ENCODE data around the gene SDSL.

DNA sequence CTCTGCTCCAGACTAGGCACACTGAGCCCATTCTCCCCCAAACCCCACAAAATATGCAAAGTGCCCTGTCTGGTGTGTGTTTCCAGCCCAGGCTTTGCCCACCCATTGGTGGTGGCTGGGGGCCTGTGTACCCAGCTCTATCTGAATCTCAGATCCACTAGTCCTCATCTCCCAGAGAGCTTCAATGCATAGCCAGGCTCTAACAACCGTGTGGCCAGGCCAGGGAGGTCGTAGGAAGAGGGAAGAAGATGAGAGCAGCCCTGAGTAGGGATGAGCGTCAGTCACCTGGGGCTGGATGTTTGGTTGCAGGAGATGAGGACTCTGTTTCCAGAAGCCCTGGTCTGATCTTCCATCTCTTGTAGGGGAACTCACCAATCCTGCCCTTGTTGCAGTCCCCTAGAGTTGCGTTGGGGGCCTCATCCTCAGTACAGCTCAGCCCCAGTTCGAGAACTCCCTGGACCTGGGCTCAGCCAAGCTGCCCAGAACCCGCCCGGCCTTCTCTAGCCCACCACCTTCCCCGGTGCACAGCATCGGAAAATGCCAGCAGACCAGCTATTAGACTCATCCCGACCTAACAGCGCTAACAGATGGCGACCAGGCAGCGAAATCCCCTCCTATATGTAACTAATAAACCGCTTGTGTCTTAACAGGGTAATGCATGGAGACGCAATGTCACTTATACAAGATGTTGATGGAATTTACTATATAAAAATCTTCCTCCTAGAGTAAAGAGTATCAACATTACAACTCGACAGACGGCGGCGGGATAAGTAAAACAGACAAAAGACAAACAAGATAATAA, 52.7 kb downstream of the SDSL start:
- TF ChIP-seq, protein P1, sequence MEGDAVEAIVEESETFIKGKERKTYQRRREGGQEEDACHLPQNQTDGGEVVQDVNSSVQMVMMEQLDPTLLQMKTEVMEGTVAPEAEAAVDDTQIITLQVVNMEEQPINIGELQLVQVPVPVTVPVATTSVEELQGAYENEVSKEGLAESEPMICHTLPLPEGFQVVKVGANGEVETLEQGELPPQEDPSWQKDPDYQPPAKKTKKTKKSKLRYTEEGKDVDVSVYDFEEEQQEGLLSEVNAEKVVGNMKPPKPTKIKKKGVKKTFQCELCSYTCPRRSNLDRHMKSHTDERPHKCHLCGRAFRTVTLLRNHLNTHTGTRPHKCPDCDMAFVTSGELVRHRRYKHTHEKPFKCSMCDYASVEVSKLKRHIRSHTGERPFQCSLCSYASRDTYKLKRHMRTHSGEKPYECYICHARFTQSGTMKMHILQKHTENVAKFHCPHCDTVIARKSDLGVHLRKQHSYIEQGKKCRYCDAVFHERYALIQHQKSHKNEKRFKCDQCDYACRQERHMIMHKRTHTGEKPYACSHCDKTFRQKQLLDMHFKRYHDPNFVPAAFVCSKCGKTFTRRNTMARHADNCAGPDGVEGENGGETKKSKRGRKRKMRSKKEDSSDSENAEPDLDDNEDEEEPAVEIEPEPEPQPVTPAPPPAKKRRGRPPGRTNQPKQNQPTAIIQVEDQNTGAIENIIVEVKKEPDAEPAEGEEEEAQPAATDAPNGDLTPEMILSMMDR (IDR thresholded peaks at IDR 0.05) = no peak
- no peak for TF ChIP-seq POLR2A (IDR thresholded peaks at IDR 0.05)
- no peak for TF ChIP-seq POLR2AphosphoS5 (IDR thresholded peaks at IDR 0.05)
